Natural killer cell (primary cell): ENCODE measurements around the gene FXYD7. TPM values are rescaled to one million over a fixed set of nuclear protein-coding genes. Genes with fewer than 3 reads are reported as not detected.

Experiments used
- ATAC-seq, 3 donors: fragments of 150-1000 bp in 2 of 3; fragments of 200-7000 bp in 1 of 3; cut with Tn5 transposase; 1 replicate in 1 of 3; 2 replicates in 2 of 3; pipeline ENCODE4 v1.10.0; 2021; ENCODE audit warnings: mild to moderate bottlenecking in 2 of 3, moderate library complexity in 2 of 3
- DNase-seq, 2 donors: peaks; one replicate each; pipeline versions ENCODE4 v3.0.0 to v3.0.0-alpha.2; 2013 to 2021; ENCODE audit warnings: mixed read lengths in 1 of 2
- H3K27ac ChIP-seq: one replicate; pipeline ENCODE4 v1.5.1; 2013; ENCODE audit warnings: mild to moderate bottlenecking, low read length
- H3K27me3 ChIP-seq: one replicate; pipeline ENCODE4 v1.6.1; 2013; ENCODE audit warnings: low read length; ENCODE audit not compliant: control insufficient read depth, insufficient read depth
- H3K36me3 ChIP-seq: one replicate; pipeline ENCODE4 v1.6.1; 2013; ENCODE audit warnings: low read length; ENCODE audit not compliant: control insufficient read depth, insufficient read depth
- H3K4me1 ChIP-seq: one replicate; pipeline ENCODE4 v1.6.1; 2013; ENCODE audit warnings: low read length; ENCODE audit not compliant: control insufficient read depth, insufficient read depth
- H3K4me3 ChIP-seq: one replicate; pipeline ENCODE4 v1.5.1; 2013; ENCODE audit warnings: low read length
- H3K9me3 ChIP-seq: one replicate; pipeline ENCODE4 v1.6.1; 2013; ENCODE audit warnings: low read length; ENCODE audit not compliant: control insufficient read depth, insufficient read depth
- H3K27ac Mint-ChIP-seq, 2 donors: one replicate each; pipeline ENCODE4 v1.8.0; 2022; ENCODE audit warnings: mild to moderate bottlenecking in 2 of 2, mixed read lengths in 2 of 2, moderate library complexity in 1 of 2
- H3K27me3 Mint-ChIP-seq, 2 donors: one replicate each; pipeline ENCODE4 v1.8.0; 2022; ENCODE audit warnings: low read depth in 2 of 2, mixed read lengths in 2 of 2
- H3K36me3 Mint-ChIP-seq: one replicate; pipeline ENCODE4 v1.8.0; 2022; ENCODE audit warnings: mixed read lengths
- H3K4me1 Mint-ChIP-seq, 2 donors: one replicate each; pipeline ENCODE4 v1.8.0; 2022; ENCODE audit warnings: mixed read lengths in 2 of 2
- H3K4me3 Mint-ChIP-seq: one replicate; pipeline ENCODE4 v1.8.0; 2022; ENCODE audit warnings: mild to moderate bottlenecking, moderate library complexity, mixed read lengths
- H3K9me3 Mint-ChIP-seq, 2 donors: one replicate each; pipeline ENCODE4 v1.8.0; 2022; ENCODE audit warnings: mixed read lengths in 2 of 2
- WGBS: methylation state at CpG from one replicate; pipeline ENCODE4 v1.1.7; 2013; ENCODE audit warnings: missing lambda C conversion rate; ENCODE audit not compliant: insufficient coverage; 5-methylcytosine and 5-hydroxymethylcytosine counted together
- intact Hi-C: fragments of 100-400 bp; cut with micrococcal nuclease; formaldehyde crosslinking; loops from one replicate; pipeline ENCODE4 v1.14.2; 2022
- total RNA-seq, 4 donors: library from RNA; stranded (reverse); fragments of 120-200 nt in 1 of 4; gene quantifications; one replicate each; pipeline versions ENCODE4 v1.2.3 to v1.2.4, GENCODE V29; 2013 to 2022
- TF ChIP-seq, protein P1 (sequence below): fragments of 200-600 bp; IDR thresholded peaks from one replicate; pipeline ENCODE4 v1.8.0; 2022; ENCODE audit warnings: antibody characterized with exemption

FXYD7 gene
- total RNA-seq, 3 donors from 2014 or later (not counting 1 experiment from before 2014, with no cell fraction given), result 4.0 to 5.4 (median 4.9) TPM

DNA sequence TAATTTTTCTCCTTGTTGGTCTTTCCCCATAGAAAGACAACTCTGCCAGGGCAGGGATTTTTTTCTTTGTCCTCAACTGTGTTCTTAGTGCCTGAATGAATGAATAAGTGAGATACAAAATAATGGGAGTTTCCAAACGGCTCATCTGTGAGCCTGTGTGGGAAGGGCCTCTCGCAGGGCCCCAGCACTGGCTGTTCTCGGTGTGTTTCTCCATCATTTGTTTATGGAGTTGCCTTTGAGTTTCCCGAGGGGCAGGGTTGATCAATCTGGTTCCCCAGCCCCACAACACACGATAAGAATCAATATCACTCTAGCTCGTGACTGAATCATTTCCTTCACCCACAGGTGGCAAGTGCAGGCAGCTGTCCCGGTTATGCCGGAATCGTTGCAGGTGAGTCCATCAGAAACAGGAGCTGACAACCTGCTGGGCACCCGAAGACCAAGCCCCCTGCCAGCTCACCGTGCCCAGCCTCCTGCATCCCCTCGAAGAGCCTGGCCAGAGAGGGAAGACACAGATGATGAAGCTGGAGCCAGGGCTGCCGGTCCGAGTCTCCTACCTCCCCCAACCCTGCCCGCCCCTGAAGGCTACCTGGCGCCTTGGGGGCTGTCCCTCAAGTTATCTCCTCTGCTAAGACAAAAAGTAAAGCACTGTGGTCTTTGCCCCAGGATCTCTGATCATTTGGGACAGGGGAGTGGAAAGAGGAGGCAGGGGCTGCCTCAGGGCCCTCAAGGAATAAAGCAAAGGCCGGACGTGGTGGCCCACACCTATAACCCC, 26.4 kb downstream of the FXYD7 start:
- no peaks in the 10 kb centered on the region for H3K27me3 Mint-ChIP-seq
- peaks cover 14% of the 10 kb centered on the region for H3K36me3 Mint-ChIP-seq
- H3K9me3 Mint-ChIP-seq, result no peaks in the 10 kb centered on the region
- no peaks in the 10 kb centered on the region for H3K9me3 ChIP-seq
- peaks cover 48% of the 10 kb centered on the region for H3K36me3 ChIP-seq
- 87% methylated on average over 17 of the region's 18 CpGs for WGBS
- ATAC-seq (no peak), DNase-seq (no peak)
- no peak overlapping the region for H3K27ac ChIP-seq
- intact Hi-C loops, result no loop called here
- H3K27me3 ChIP-seq, result no peaks in the 10 kb centered on the region
- no peak overlapping the region for H3K4me3 Mint-ChIP-seq
- peak overlapping the region; percentile 19 to 87 for H3K27ac Mint-ChIP-seq
- H3K4me1 Mint-ChIP-seq, result peaks cover 31 to 45% of the 10 kb centered on the region in 2 donors
- TF ChIP-seq, protein P1, sequence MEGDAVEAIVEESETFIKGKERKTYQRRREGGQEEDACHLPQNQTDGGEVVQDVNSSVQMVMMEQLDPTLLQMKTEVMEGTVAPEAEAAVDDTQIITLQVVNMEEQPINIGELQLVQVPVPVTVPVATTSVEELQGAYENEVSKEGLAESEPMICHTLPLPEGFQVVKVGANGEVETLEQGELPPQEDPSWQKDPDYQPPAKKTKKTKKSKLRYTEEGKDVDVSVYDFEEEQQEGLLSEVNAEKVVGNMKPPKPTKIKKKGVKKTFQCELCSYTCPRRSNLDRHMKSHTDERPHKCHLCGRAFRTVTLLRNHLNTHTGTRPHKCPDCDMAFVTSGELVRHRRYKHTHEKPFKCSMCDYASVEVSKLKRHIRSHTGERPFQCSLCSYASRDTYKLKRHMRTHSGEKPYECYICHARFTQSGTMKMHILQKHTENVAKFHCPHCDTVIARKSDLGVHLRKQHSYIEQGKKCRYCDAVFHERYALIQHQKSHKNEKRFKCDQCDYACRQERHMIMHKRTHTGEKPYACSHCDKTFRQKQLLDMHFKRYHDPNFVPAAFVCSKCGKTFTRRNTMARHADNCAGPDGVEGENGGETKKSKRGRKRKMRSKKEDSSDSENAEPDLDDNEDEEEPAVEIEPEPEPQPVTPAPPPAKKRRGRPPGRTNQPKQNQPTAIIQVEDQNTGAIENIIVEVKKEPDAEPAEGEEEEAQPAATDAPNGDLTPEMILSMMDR, result no peak
- no peak overlapping the region for H3K4me3 ChIP-seq
- peaks cover 32% of the 10 kb centered on the region for H3K4me1 ChIP-seq

- intact Hi-C loops, result no loop called here
- no peak for DNase-seq
- Histone ChIP-seq H3K9me3 (no peaks in the 10 kb centered on the region), H3K27ac (no peak overlapping the region), H3K27me3 (no peaks in the 10 kb centered on the region), H3K4me3 (no peak overlapping the region), H3K4me1 (peaks cover 32% of the 10 kb centered on the region), H3K36me3 (peaks cover 37% of the 10 kb centered on the region)
- Mint-ChIP-seq H3K9me3 (no peaks in the 10 kb centered on the region), H3K36me3 (peaks cover 11% of the 10 kb centered on the region), H3K27ac (peak overlapping the region; percentile 19 to 87), H3K4me3 (no peak overlapping the region), H3K27me3 (no peaks in the 10 kb centered on the region), H3K4me1 (peaks cover 31 to 43% of the 10 kb centered on the region in 2 donors)
- ATAC-seq, result no peak
- TF ChIP-seq, protein P1, result no peak
- 93% methylated on average over 7 of the region's 7 CpGs for WGBS
These were observed 27.5 kb downstream of the FXYD7 start for GRCh38 chr19:35170359-35171061.

DNA sequence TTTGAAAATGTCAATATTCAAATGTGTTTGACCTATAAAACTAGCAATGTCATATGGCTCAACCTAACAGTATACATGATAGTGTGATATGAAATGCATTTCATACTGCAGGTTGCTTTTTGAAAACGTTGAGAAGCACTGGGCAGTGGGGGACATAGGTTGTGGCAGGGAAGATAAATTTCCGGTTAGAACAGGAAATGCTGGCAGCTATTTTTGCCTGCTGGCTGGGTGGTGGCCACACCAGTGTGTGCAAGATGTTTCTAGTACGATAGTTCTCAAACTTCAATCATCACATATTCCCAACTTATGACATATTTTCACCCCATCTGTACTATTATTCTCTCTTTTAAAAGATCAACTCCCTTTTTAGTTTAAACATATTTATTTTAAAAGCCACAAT, 28.7 kb downstream of the FXYD7 start:
- Histone ChIP-seq H3K27ac (peak overlapping the region; percentile 80), H3K9me3 (no peaks in the 10 kb centered on the region), H3K27me3 (no peaks in the 10 kb centered on the region), H3K4me3 (no peak overlapping the region), H3K4me1 (peaks cover 24% of the 10 kb centered on the region), H3K36me3 (peaks cover 25% of the 10 kb centered on the region)
- TF ChIP-seq, protein P1, result no peak
- intact Hi-C loops, result no loop called here
- peaks cover under 1% of the 10 kb centered on the region for H3K36me3 Mint-ChIP-seq
- no peak for DNase-seq
- peak overlapping the region; percentile 71 for H3K4me3 Mint-ChIP-seq
- ATAC-seq, result peak; percentile 61 to 86 (median 80)
- peaks cover 30 to 36% of the 10 kb centered on the region in 2 donors for H3K4me1 Mint-ChIP-seq
- no peaks in the 10 kb centered on the region for H3K27me3 Mint-ChIP-seq
- H3K27ac Mint-ChIP-seq, result peak overlapping the region; percentile 89 to 90
- H3K9me3 Mint-ChIP-seq, result no peaks in the 10 kb centered on the region
- WGBS, result 18% methylated on average over 3 of the region's 3 CpGs
